Cardiac fibroblast (primary cell): ENCODE data around the gene PARD3B.

Experiments used
- DNase-seq, 2 donors: peaks; one replicate each; pipeline versions ENCODE4 v3.0.0 to v3.0.0-alpha.2; 2010; ENCODE audit warnings: low read depth in 2 of 2
- H3K4me3 ChIP-seq, 2 donors: replicated peaks in 1 of 2; 1 replicate in 1 of 2; 2 replicates in 1 of 2; pipeline ENCODE4 v1.5.1; 2011; ENCODE audit warnings: low read depth in 2 of 2, low read length in 2 of 2, mild to moderate bottlenecking in 2 of 2, moderate library complexity in 1 of 2
- TF ChIP-seq, protein P1 (sequence below): IDR thresholded peaks from one replicate; pipeline ENCODE4 v1.5.1; 2011; ENCODE audit warnings: low read depth, mild to moderate bottlenecking, low read length, inconsistent platforms

PARD3B gene

DNA sequence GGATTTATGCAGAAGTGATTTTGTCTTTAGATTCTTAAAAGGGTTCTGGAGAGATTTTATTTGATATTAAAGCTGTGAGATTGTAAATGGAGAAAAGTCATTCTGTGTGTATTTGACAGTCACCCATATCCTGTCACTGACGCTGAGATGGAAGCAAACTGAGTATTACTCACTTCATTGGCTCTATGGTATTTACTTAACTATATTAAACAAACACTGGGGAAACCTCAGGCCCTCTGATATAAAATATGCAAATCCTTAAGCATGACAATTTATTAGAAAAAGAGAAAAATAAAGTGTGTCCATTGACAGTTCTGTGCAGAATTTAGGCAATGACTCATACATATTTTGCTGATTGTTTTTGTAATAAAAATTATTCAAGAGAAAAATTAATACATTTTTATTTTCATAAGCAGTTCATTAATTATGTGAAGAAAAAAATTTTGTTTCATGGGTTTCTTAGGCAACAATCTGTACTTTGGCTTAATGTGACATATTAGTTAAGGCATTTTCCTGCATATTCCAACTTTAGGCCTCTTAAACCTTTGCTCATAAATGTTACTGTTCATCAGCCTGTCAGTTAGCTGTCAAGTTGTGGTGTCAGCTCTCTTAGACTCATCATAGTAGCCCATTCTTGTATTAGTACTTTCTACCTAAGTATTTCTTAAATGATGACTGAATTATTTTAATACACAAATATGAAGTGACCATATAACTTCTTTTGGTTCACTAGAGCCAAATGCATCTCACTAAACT, 99.9 kb downstream of the PARD3B start:
- peak in 1 of 2 donors; percentile 66 for DNase-seq
- no peak overlapping the region for H3K4me3 ChIP-seq
- TF ChIP-seq, protein P1, sequence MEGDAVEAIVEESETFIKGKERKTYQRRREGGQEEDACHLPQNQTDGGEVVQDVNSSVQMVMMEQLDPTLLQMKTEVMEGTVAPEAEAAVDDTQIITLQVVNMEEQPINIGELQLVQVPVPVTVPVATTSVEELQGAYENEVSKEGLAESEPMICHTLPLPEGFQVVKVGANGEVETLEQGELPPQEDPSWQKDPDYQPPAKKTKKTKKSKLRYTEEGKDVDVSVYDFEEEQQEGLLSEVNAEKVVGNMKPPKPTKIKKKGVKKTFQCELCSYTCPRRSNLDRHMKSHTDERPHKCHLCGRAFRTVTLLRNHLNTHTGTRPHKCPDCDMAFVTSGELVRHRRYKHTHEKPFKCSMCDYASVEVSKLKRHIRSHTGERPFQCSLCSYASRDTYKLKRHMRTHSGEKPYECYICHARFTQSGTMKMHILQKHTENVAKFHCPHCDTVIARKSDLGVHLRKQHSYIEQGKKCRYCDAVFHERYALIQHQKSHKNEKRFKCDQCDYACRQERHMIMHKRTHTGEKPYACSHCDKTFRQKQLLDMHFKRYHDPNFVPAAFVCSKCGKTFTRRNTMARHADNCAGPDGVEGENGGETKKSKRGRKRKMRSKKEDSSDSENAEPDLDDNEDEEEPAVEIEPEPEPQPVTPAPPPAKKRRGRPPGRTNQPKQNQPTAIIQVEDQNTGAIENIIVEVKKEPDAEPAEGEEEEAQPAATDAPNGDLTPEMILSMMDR, result no peak

DNA sequence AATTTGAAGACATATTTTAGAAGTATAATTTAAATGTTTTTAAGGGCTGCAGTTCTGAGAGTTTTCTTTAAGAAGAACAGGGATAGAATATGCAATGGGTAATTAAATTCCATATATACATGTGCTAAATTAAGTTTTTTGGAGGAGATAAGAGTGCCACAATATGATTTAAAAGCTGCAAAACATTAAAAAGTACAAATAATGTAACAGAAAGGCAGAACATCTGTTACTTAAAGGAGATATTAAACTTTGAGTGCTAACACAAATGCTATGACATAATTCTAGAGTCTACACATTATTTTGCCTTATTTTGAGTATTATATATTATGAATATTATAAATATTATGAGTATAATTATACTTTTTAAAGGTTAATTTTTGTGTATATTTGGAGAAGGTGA, 102.4 kb downstream of the PARD3B start:
- TF ChIP-seq, protein P1, result no peak
- no peak for DNase-seq
- no peak overlapping the region for H3K4me3 ChIP-seq

DNA sequence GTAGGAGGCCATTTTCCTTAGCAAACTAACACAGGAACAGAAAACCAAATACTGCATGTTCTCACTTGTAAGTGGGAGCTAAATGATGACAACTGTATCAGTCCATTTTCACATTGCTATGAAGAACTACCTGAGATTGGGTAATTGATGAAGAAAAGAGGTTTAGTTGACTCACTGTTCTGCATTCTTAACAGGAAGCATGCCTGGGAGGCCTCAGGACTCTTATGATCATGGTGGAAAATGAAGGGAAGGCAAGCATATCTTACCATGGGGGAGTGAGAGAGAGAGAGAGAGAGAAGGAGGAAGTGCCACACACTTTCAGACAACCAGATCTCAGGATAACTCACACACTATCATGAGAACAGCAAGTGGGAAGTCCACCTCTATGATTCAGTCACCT, 105.3 kb downstream of the PARD3B start:
- no peak overlapping the region for H3K4me3 ChIP-seq
- DNase-seq, result no peak
- TF ChIP-seq, protein P1, result no peak

DNA sequence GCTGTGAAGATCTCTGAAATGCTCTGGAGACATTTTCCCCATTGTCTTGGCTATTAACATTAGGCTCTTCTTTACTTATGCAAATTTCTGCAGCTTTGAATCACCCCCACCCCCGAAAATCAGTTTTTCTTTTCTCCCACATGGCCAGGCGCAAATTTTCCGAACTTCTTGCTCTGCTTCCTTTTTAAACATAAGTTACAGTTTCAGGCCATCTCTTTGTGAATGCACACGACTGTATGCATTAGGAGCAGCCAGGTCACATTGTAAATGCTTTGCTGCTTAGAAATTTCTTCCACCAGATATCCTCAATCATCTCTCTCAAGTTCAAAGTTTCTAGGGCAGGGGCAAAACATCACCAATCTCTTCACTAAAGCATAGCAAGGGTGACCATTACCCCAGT, 106.8 kb downstream of the PARD3B start:
- no peak for DNase-seq
- TF ChIP-seq, protein P1, result no peak
- H3K4me3 ChIP-seq, result no peak overlapping the region

DNA sequence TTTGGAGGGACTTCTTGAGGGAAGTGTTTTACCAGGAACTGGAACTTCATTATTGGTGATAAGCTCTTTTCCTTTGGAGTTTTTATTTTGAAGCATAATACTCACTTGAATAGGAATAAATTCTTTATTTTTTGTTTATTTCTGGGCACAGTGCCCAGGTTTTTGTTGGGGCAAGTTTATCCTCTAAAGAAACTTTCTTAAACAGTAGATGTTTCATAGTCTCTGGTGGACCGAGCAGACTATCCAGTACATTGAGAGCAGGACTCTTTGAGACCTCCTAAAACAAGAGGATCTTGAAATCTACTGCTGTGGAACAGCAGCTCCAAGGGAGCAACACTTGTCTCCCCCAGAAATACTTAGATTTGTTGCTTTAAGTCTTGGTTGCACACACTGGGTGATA, 109.4 kb downstream of the PARD3B start:
- TF ChIP-seq, protein P1, result no peak
- no peak overlapping the region for H3K4me3 ChIP-seq
- no peak for DNase-seq

DNA sequence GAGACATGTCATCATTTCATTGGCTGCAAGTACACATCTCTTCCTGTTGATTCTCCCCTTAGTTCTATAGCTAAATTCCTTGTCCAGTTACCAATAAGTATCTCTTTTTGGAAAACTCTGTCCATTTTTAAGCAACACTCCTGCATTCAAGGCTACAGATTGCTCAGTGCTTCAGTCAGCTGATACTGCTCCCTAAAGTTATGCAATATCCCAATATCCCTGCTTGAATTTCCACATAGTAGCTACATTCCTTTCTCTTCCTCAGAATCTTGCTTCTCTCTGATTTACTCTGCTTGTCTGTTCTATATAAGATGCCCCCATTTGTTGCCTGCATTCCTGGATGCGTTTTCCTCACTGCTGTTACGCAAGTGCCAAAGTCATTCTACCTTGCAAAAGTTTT, 109.8 kb downstream of the PARD3B start:
- TF ChIP-seq, protein P1, result no peak
- DNase-seq, result peak; percentile 66 to 74
- no peak overlapping the region for H3K4me3 ChIP-seq

DNA sequence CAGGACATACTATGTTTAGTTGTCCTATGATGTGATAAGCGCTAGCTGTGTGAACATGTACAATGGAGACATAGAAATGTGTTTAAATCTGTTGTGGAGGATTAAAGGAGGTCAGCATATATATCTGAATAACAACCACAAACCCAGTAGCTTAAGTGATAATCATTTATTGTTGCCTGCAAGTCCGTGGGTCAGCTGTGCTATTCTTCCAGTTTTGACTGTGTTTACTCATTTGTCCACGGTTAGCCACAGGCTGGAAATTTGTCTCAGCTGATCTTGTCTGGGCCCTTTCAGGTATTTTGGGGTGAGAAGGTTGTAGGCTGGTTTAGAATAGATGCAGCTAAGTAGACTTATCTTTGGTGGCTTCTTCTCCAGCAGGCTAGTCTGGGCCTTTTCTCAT, 110.4 kb downstream of the PARD3B start:
- DNase-seq, result no peak
- TF ChIP-seq, protein P1, result no peak
- H3K4me3 ChIP-seq, result no peak overlapping the region
